Panc1 (cell line): ENCODE data around the gene IFNA13.

Source experiments
- CTCF ChIP-seq: fragments of 450-650 bp; IDR thresholded peaks from 2 replicates; pipeline ENCODE4 v1.5.1; 2017; ENCODE audit warnings: mild to moderate bottlenecking
- POLR2AphosphoS5 ChIP-seq: IDR thresholded peaks from 2 replicates; pipeline ENCODE4 v1.6.1; 2012; ENCODE audit warnings: mild to moderate bottlenecking, low read depth, low read length, moderate library complexity

- TF ChIP-seq CTCF (no peak), POLR2AphosphoS5 (no peak)
These were observed 17.3 kb upstream of the IFNA13 start, which contains the start of gene IFNA2 for GRCh38 chr9:21385131-21385670.
